A549 (cell line): ENCODE measurements around the gene CCDC85C. TPM values are rescaled to one million over a fixed set of nuclear protein-coding genes. Genes with fewer than 3 reads are reported as not detected.

Source experiments
- ATAC-seq, 2 experiments: fragments of 200-7000 bp in 1 of 2; fragments of >200 bp in 1 of 2; cut with Nextera tagmentation in 1 of 2; cut with Tn5 transposase in 1 of 2; 3 replicates each; pipeline versions ENCODE4 v1.8.0 to v1.9.1; 2018 to 2020; ENCODE audit warnings: mild to moderate bottlenecking in 1 of 2, moderate library complexity in 1 of 2
- CTCF ChIA-PET: fragments of 300-600 bp; sonication (Branson Sonifier 250); formaldehyde crosslinking; extraction: SDS; loops from one replicate; lab custom pipeline; 2021; ENCODE audit warnings: antibody characterized with exemption, inconsistent platforms; lab: Yijun Ruan, JAX
- POLR2A ChIA-PET: fragments of 350-600 bp; formaldehyde crosslinking; extraction: SDS; loops from one replicate; lab custom pipeline; 2021; ENCODE audit warnings: antibody characterized with exemption, inconsistent platforms; lab: Yijun Ruan, JAX
- DNase-seq, 2 experiments: peaks; one replicate each; pipeline versions ENCODE4 v3.0.0 to v3.0.0-alpha.2; 2011 to 2016; ENCODE audit warnings: low read depth in 1 of 2, low spot score in 1 of 2
- FAIRE-seq: peaks from 2 replicates; lab custom pipeline; 2011; peaks lifted over from hg19 to GRCh38; lab: Jason Lieb, UNC
- H3K27ac ChIP-seq, 2 experiments: fragments of >200 bp; sonication (Bioruptor Twin); formaldehyde crosslinking; 3 replicates each; pipeline ENCODE4 v1.5.1; 2016 to 2017
- H3K4me1 ChIP-seq: fragments of >200 bp; sonication (Bioruptor Twin); formaldehyde crosslinking; 3 replicates; pipeline ENCODE4 v1.6.1; 2016
- H3K4me2 ChIP-seq: fragments of >200 bp; sonication (Bioruptor Twin); formaldehyde crosslinking; 3 replicates; pipeline ENCODE4 v1.6.1; 2016
- H3K4me3 ChIP-seq: fragments of >200 bp; sonication (Bioruptor Twin); formaldehyde crosslinking; 3 replicates; pipeline ENCODE4 v1.5.1; 2016
- H3K9me3 ChIP-seq: fragments of >200 bp; sonication (Bioruptor Twin); formaldehyde crosslinking; 3 replicates; pipeline ENCODE4 v1.6.1; 2016
- CBX8 ChIP-seq: fragments of 200-600 bp; sonication (generic); IDR thresholded peaks from 2 replicates; pipeline ENCODE4 v1.6.1; 2016
- ESRRA ChIP-seq: fragments of 150-350 bp; IDR thresholded peaks from 2 replicates; pipeline ENCODE4 v1.6.1; 2014; ENCODE audit warnings: mild to moderate bottlenecking, low read length, borderline replicate concordance
- FOSL2 ChIP-seq, 2 experiments: fragments of 450-650 bp in 1 of 2; fragments of >200 bp in 1 of 2; sonication (Bioruptor Twin) in 1 of 2; formaldehyde crosslinking; IDR thresholded peaks; 2 replicates each; pipeline versions ENCODE4 v1.5.0 to v1.6.1; 2016 to 2020; ENCODE audit warnings: mild to moderate bottlenecking in 1 of 2, moderate library complexity in 1 of 2
- KDM5A ChIP-seq: fragments of 200-600 bp; sonication (generic); IDR thresholded peaks from 2 replicates; pipeline ENCODE4 v1.6.1; 2016; ENCODE audit warnings: antibody characterized with exemption, mild to moderate bottlenecking
- NFE2L2 ChIP-seq: fragments of 150-350 bp; conservative IDR thresholded peaks from 2 replicates; pipeline ENCODE4 v1.6.1; 2014; ENCODE audit warnings: low read length
- PBX3 ChIP-seq: IDR thresholded peaks from 2 replicates; pipeline ENCODE4 v1.6.1; 2012
- POLR2A ChIP-seq: IDR thresholded peaks from 2 replicates; pipeline ENCODE4 v1.6.1; 2012; ENCODE audit warnings: mild to moderate bottlenecking, low read length
- RNF2 ChIP-seq: fragments of 200-600 bp; sonication (generic); IDR thresholded peaks from 2 replicates; pipeline ENCODE4 v1.6.1; 2016; ENCODE audit warnings: low read depth, mild to moderate bottlenecking, antibody characterized with exemption, moderate library complexity, borderline replicate concordance
- SMC3 ChIP-seq: fragments of >200 bp; sonication (Bioruptor Twin); formaldehyde crosslinking; IDR thresholded peaks from 3 replicates; pipeline ENCODE4 v1.6.1; 2018; ENCODE audit warnings: inconsistent platforms
- ZFP36 ChIP-seq: fragments of 450-650 bp; IDR thresholded peaks from 2 replicates; pipeline ENCODE4 v1.6.1; 2014; ENCODE audit warnings: borderline replicate concordance; ENCODE audit not compliant: partially characterized antibody
- ZNF302 ChIP-seq: fragments of 250-450 bp; sonication (Bioruptor Pico); IDR thresholded peaks from 2 replicates; pipeline ENCODE4 v1.9.0; 2021; ENCODE audit warnings: inconsistent platforms, mild to moderate bottlenecking, moderate library complexity
- WGBS: methylation state at CpG from one replicate; pipeline ENCODE4 v1.1.6; 2017; ENCODE audit errors: missing lambda C conversion rate; 5-methylcytosine and 5-hydroxymethylcytosine counted together
- polyA plus RNA-seq, 4 experiments: library from polyadenylated mRNA; depleted of rRNA in 3 of 4; stranded (reverse); fragments of >200 nt; fragmentation: RNase III in 1 of 4; extraction: RNeasy Plus Mini Kit Qiagen cat#74134 plus additional on column Dnase treatment in 1 of 4; gene quantifications; 2 replicates in 3 of 4; 3 replicates in 1 of 4; pipeline ENCODE4 v1.2.3, GENCODE V29; 2011 to 2017
- small RNA-seq, 6 experiments: library from RNA; depleted of rRNA; stranded (forward); fragments of <200 nt; gene quantifications; one replicate each; pipeline ENCODE3, GENCODE V24; 2012
- TF ChIP-seq, protein P1 (sequence below): fragments of 250-450 bp; sonication (Bioruptor Pico); IDR thresholded peaks from 2 replicates; pipeline ENCODE4 v1.5.0; 2021; ENCODE audit warnings: mild to moderate bottlenecking, moderate library complexity, borderline replicate concordance

The CCDC85C gene
- polyA plus RNA-seq, 2 of the 4 experiments (the other 2 are of a cell fraction): 11.4 to 31.4 TPM

GRCh38 chr14:99450266-99450665 is 153.7 kb downstream of the CCDC85C start:
- ChIA-PET CTCF (interaction anchor here (0.7 to 1.8 kb wide), 2 partner anchors 17 to 34 kb away, joined by 3 to 4 read pairs; no protein-coding TSS in a partner anchor), POLR2A (no interaction called here)
- TF ChIP-seq FOSL2 (IDR thresholded peaks at IDR 0.05) (no peak), FOSL2 (CRISPR knock-in tag; IDR thresholded peaks at IDR 0.05) (no peak), ESRRA (no peak), SMC3 (no peak), PBX3 (no peak), ZNF302 (no peak), POLR2A (no peak), NFE2L2 (no peak), CBX8 (no peak), RNF2 (no peak), KDM5A (no peak), ZFP36 (no peak)
- TF ChIP-seq, protein P1, sequence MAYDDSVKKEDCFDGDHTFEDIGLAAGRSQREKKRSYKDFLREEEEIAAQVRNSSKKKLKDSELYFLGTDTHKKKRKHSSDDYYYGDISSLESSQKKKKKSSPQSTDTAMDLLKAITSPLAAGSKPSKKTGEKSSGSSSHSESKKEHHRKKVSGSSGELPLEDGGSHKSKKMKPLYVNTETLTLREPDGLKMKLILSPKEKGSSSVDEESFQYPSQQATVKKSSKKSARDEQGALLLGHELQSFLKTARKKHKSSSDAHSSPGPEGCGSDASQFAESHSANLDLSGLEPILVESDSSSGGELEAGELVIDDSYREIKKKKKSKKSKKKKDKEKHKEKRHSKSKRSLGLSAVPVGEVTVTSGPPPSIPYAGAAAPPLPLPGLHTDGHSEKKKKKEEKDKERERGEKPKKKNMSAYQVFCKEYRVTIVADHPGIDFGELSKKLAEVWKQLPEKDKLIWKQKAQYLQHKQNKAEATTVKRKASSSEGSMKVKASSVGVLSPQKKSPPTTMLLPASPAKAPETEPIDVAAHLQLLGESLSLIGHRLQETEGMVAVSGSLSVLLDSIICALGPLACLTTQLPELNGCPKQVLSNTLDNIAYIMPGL: no peak
- Histone ChIP-seq H3K27ac (no peak overlapping the region), H3K9me3 (no peaks in the 10 kb centered on the region), H3K4me1 (no peaks in the 10 kb centered on the region), H3K4me3 (no peak overlapping the region), H3K4me2 (no peak overlapping the region)
- DNase-seq: no peak
- 90% methylated on average over 3 of the region's 3 CpGs for WGBS
- FAIRE-seq: no peak
- ATAC-seq: no peak

Small RNA genes within 50 kb of the gene (small RNA-seq; reads per million reads assigned to genes)
- gene RF00019: 0 reads per million in 6 experiments

Other genes with a start within 250 kb of the CCDC85C start
- 53.9 and 59.7 TPM in 2 replicates for gene SETD3, start 123.3 kb downstream of the CCDC85C start, polyA plus RNA-seq (2011; rRNA removed)
- 41.2 to 44.7 TPM (median 43.1 TPM) in 3 replicates for gene SETD3, start 123.3 kb downstream of the CCDC85C start, polyA plus RNA-seq (2017; fragmentation: RNase III; extraction: RNeasy Plus Mini Kit Qiagen cat#74134 plus additional on column Dnase treatment)
- 22.7 and 38.9 TPM in 2 replicates for gene CCNK, start 122.8 kb downstream of the CCDC85C start, polyA plus RNA-seq (2011; rRNA removed)
- 46.6 to 50.8 TPM (median 50.6 TPM) in 3 replicates for gene CCNK, start 122.8 kb downstream of the CCDC85C start, polyA plus RNA-seq (2017; fragmentation: RNase III; extraction: RNeasy Plus Mini Kit Qiagen cat#74134 plus additional on column Dnase treatment)
- gene HHIPL1, start 40.9 kb upstream of the CCDC85C start, polyA plus RNA-seq (2011; rRNA removed): 0.19 and 0.21 TPM in 2 replicates
- gene HHIPL1, start 40.9 kb upstream of the CCDC85C start, polyA plus RNA-seq (2017; fragmentation: RNase III; extraction: RNeasy Plus Mini Kit Qiagen cat#74134 plus additional on column Dnase treatment): 0.20 to 0.29 TPM (median 0.23 TPM) in 3 replicates
- 0.06 and 0.09 TPM in 2 replicates for gene CYP46A1, start 80.1 kb upstream of the CCDC85C start, polyA plus RNA-seq (2011; rRNA removed)
- gene CYP46A1, start 80.1 kb upstream of the CCDC85C start, polyA plus RNA-seq (2017; fragmentation: RNase III; extraction: RNeasy Plus Mini Kit Qiagen cat#74134 plus additional on column Dnase treatment): 0.12 to 0.13 TPM (median 0.13 TPM) in 3 replicates
- gene EML1, start 189.2 kb upstream of the CCDC85C start, polyA plus RNA-seq (2011; rRNA removed): 30.8 and 37.7 TPM in 2 replicates
- gene EML1, start 189.2 kb upstream of the CCDC85C start, polyA plus RNA-seq (2017; fragmentation: RNase III; extraction: RNeasy Plus Mini Kit Qiagen cat#74134 plus additional on column Dnase treatment): 29.2 to 30.6 TPM (median 29.7 TPM) in 3 replicates